ENCODE results near the gene CAMK2N1. TPM values are rescaled to one million over a fixed set of nuclear protein-coding genes. Genes with fewer than 3 reads are reported as not detected.

Gene CAMK2N1
- total RNA-seq: 1 to 10 TPM; 5.3 to 5.4 TPM

- peaks cover 45% of the 10 kb centered on the region for H3K4me1 ChIP-seq
- peak within 1 kb of the TSS in 1 of 2 donors; percentile 36 for H3K4me3 ChIP-seq
- peak in 1 of 3 donors; percentile 53 for TF ChIP-seq POLR2A (IDR thresholded peaks at IDR 0.05)
- no peak for TF ChIP-seq CTCF (IDR thresholded peaks at IDR 0.05)
- H3K27me3 ChIP-seq: peaks cover 0 to 24% of the 10 kb centered on the region in 2 donors
- ATAC-seq (peak; percentile 63), DNase-seq (peak; percentile 39 to 67 (median 52))
- H3K27ac ChIP-seq: peak within 1 kb of the TSS; percentile 41 to 69 (median 52)
- no peaks in the 10 kb centered on the region for H3K36me3 ChIP-seq (replicated peaks in 1 of 2; ENCODE audit: insufficient read depth in 1 of 2, low read depth in 2 of 2)
- no peaks in the 10 kb centered on the region for H3K9me3 ChIP-seq
- 0 to 1% methylated on average over 32 to 44 of the region's 104 CpGs for WGBS, 2 donors
- intact Hi-C loops (cut with DNase I): no loop called here
These were observed at the start of gene CAMK2N1 for GRCh38 chr1:20485527-20486456. Gene CAMK2N1, minus strand, starts transcription at chr1:20486210. Its CDS starts 831 bp downstream, at chr1:20485379.

GRCh38 chr1:20534659-20535417 lies 48.8 kb upstream of the CAMK2N1 start:
- Histone ChIP-seq H3K27me3 (no peaks in the 10 kb centered on the region), H3K9me3 (no peaks in the 10 kb centered on the region), H3K36me3 (replicated peaks in 1 of 2; ENCODE audit: insufficient read depth in 1 of 2, low read depth in 2 of 2) (no peaks in the 10 kb centered on the region), H3K4me3 (no peak overlapping the region), H3K4me1 (no peaks in the 10 kb centered on the region), H3K27ac (no peak overlapping the region)
- no peak for TF ChIP-seq POLR2A (IDR thresholded peaks at IDR 0.05)
- TF ChIP-seq CTCF (IDR thresholded peaks at IDR 0.05): no peak
- ATAC-seq: no peak
- 41 to 42% methylated on average over 12 of the region's 12 CpGs for WGBS, 2 donors
- no peak for DNase-seq
- intact Hi-C loops (cut with DNase I): no loop called here

GRCh38 chr1:20533635-20534034 lies 47.6 kb upstream of the CAMK2N1 start:
- no peak for DNase-seq
- ATAC-seq: no peak
- TF ChIP-seq CTCF (IDR thresholded peaks at IDR 0.05): no peak
- no peak for TF ChIP-seq POLR2A (IDR thresholded peaks at IDR 0.05)
- 49 to 53% methylated on average over 4 of the region's 4 CpGs for whole genome bisulfite sequencing, 2 donors
- Histone ChIP-seq H3K9me3 (no peaks in the 10 kb centered on the region), H3K36me3 (replicated peaks in 1 of 2; ENCODE audit: insufficient read depth in 1 of 2, low read depth in 2 of 2) (no peaks in the 10 kb centered on the region), H3K4me1 (no peaks in the 10 kb centered on the region), H3K4me3 (no peak overlapping the region), H3K27ac (no peak overlapping the region), H3K27me3 (no peaks in the 10 kb centered on the region)
- intact Hi-C loops (cut with DNase I): no loop called here

- no peak for DNase-seq
- ATAC-seq: no peak
- intact Hi-C loops (cut with DNase I): no loop called here
- no peaks in the 10 kb centered on the region for H3K4me1 ChIP-seq
- H3K9me3 ChIP-seq: no peaks in the 10 kb centered on the region
- TF ChIP-seq POLR2A (IDR thresholded peaks at IDR 0.05) (no peak), CTCF (IDR thresholded peaks at IDR 0.05) (no peak)
- H3K36me3 ChIP-seq (replicated peaks in 1 of 2; ENCODE audit: insufficient read depth in 1 of 2, low read depth in 2 of 2): no peaks in the 10 kb centered on the region
- H3K4me3 ChIP-seq: no peak overlapping the region
- no peak overlapping the region for H3K27ac ChIP-seq
- WGBS, 2 donors: 49% methylated on average over 6 of the region's 6 CpGs
- no peaks in the 10 kb centered on the region for H3K27me3 ChIP-seq
These were observed 44.9 kb upstream of the CAMK2N1 start for GRCh38 chr1:20530901-20531300.
